Caco-2 (cell line): ENCODE data around the gene HAUS5. TPM values are rescaled to one million over a fixed set of nuclear protein-coding genes. Genes with fewer than 3 reads are reported as not detected.
A peak's percentile ranks its signal among the peaks of the same experiment; 100 is the strongest.

Experiments
- BruUV-seq: library from RNA; stranded (reverse); fragments of 400-500 nt; replicated peaks from 2 replicates; lab custom pipeline; 2021; lab: Mats Ljungman, UMichigan
- CTCF ChIA-PET: fragments of 300-600 bp; sonication (Branson Sonifier 250); formaldehyde crosslinking; loops from one replicate; lab custom pipeline; 2022; ENCODE audit warnings: antibody characterized with exemption; lab: Charles Lee
- POLR2A ChIA-PET: fragments of 300-600 bp; sonication (Branson Sonifier 250); formaldehyde crosslinking; loops from one replicate; lab custom pipeline; 2022; ENCODE audit warnings: antibody characterized with exemption; lab: Charles Lee
- DNase-seq, 2 experiments: peaks; one replicate each; pipeline versions ENCODE4 v3.0.0 to v3.0.0-alpha.2; 2020 to 2022
- H3K27me3 ChIP-seq: replicated peaks from 2 replicates; pipeline ENCODE4 v1.6.0; 2011; ENCODE audit warnings: low read length; ENCODE audit not compliant: control insufficient read depth, insufficient read depth
- H3K36me3 ChIP-seq: 2 replicates; pipeline ENCODE4 v1.5.1; 2011; ENCODE audit warnings: low read length; ENCODE audit not compliant: control insufficient read depth, insufficient read depth
- H3K4me1 ChIP-seq: fragments of 250-450 bp; sonication (Bioruptor Pico); 2 replicates; pipeline ENCODE4 v1.5.1; 2020; ENCODE audit warnings: mild to moderate bottlenecking
- H3K4me3 ChIP-seq: 2 replicates; pipeline ENCODE4 v1.5.1; 2011; ENCODE audit warnings: low read depth, mild to moderate bottlenecking, control low read depth, low read length
- H3K9me3 ChIP-seq: fragments of 250-450 bp; sonication (Bioruptor Pico); 2 replicates; pipeline ENCODE4 v1.5.1; 2020; ENCODE audit warnings: mild to moderate bottlenecking, moderate library complexity
- H3K27ac Mint-ChIP-seq: one replicate; pipeline ENCODE4 v1.8.0; 2022; ENCODE audit warnings: mixed read lengths; ENCODE audit not compliant: unreplicated experiment
- H3K27me3 Mint-ChIP-seq: one replicate; pipeline ENCODE4 v1.8.0; 2022; ENCODE audit warnings: mixed read lengths; ENCODE audit not compliant: insufficient read depth, unreplicated experiment
- H3K36me3 Mint-ChIP-seq: one replicate; pipeline ENCODE4 v1.8.0; 2022; ENCODE audit warnings: mild to moderate bottlenecking, mixed read lengths; ENCODE audit not compliant: insufficient read depth, unreplicated experiment
- H3K4me1 Mint-ChIP-seq: one replicate; pipeline ENCODE4 v1.8.0; 2022; ENCODE audit warnings: low read depth, mixed read lengths; ENCODE audit not compliant: unreplicated experiment
- H3K4me3 Mint-ChIP-seq: one replicate; pipeline ENCODE4 v1.8.0; 2022; ENCODE audit warnings: mild to moderate bottlenecking, moderate library complexity, mixed read lengths; ENCODE audit not compliant: unreplicated experiment
- H3K9me3 Mint-ChIP-seq: one replicate; pipeline ENCODE4 v1.8.0; 2022; ENCODE audit warnings: mixed read lengths; ENCODE audit not compliant: unreplicated experiment
- intact Hi-C: fragments of 100-400 bp; cut with micrococcal nuclease; formaldehyde crosslinking; loops from one replicate; pipeline ENCODE4 v1.10.0; 2022; ENCODE audit not compliant: unreplicated experiment
- total RNA-seq: library from RNA; stranded (reverse); gene quantifications from 2 replicates; pipeline ENCODE4 v1.2.3, GENCODE V29; 2022
- TF ChIP-seq, protein P1 (sequence below), 2 experiments: fragments of 200-600 bp in 1 of 2; IDR thresholded peaks; 1 replicate in 1 of 2; 2 replicates in 1 of 2; pipeline versions ENCODE4 v1.5.1 to v1.8.0; 2011 to 2022; ENCODE audit warnings: antibody characterized with exemption in 1 of 2, control low read depth in 1 of 2, inconsistent platforms in 1 of 2, low read depth in 1 of 2, low read length in 1 of 2, mild to moderate bottlenecking in 1 of 2, moderate library complexity in 1 of 2; ENCODE audit not compliant: insufficient read depth in 1 of 2, severe bottlenecking in 1 of 2, unreplicated experiment in 1 of 2

Gene HAUS5
- total RNA-seq, 1 experiment from 2014 or later: 27.9 TPM

DNA sequence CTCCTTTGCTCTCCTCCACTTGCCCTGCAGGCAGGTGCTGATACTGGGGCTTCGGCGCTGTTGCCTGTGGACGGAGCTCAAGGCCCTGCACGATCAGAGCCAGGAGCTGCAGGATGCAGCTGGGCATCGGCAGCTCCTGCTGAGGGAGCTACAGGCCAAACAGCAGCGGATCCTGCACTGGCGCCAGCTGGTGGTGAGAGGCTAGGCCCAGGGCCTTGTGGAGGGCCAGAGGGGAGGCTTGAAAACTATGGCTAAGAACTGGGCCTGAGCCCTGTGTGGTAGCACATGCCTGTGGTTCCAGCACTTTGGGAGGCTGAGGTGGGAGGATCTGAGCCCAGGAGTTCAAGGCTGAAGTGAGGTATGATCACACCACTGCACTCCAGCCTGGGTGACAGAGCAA is 6.3 kb downstream of the HAUS5 start:
- Mint-ChIP-seq H3K36me3 (peaks cover 17% of the 10 kb centered on the region), H3K4me1 (no peaks in the 10 kb centered on the region), H3K27me3 (no peaks in the 10 kb centered on the region), H3K4me3 (no peak overlapping the region), H3K9me3 (no peaks in the 10 kb centered on the region), H3K27ac (no peak overlapping the region)
- Histone ChIP-seq H3K4me1 (no peaks in the 10 kb centered on the region), H3K36me3 (no peaks in the 10 kb centered on the region), H3K9me3 (no peaks in the 10 kb centered on the region), H3K27me3 (no peaks in the 10 kb centered on the region), H3K4me3 (no peak overlapping the region)
- intact Hi-C loops: no loop called here
- ChIA-PET CTCF (interaction anchor here (1.0 kb wide), 2 partner anchors 63 to 108 kb away, joined by 6 to 15 read pairs; no protein-coding TSS in a partner anchor), POLR2A (no interaction called here)
- TF ChIP-seq, protein P1, sequence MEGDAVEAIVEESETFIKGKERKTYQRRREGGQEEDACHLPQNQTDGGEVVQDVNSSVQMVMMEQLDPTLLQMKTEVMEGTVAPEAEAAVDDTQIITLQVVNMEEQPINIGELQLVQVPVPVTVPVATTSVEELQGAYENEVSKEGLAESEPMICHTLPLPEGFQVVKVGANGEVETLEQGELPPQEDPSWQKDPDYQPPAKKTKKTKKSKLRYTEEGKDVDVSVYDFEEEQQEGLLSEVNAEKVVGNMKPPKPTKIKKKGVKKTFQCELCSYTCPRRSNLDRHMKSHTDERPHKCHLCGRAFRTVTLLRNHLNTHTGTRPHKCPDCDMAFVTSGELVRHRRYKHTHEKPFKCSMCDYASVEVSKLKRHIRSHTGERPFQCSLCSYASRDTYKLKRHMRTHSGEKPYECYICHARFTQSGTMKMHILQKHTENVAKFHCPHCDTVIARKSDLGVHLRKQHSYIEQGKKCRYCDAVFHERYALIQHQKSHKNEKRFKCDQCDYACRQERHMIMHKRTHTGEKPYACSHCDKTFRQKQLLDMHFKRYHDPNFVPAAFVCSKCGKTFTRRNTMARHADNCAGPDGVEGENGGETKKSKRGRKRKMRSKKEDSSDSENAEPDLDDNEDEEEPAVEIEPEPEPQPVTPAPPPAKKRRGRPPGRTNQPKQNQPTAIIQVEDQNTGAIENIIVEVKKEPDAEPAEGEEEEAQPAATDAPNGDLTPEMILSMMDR (IDR thresholded peaks at IDR 0.05; ENCODE audit: insufficient read depth in 1 of 2, low read depth in 1 of 2, low read length in 1 of 2, severe bottlenecking in 1 of 2, unreplicated experiment in 1 of 2): peak in 1 of 2 experiments; percentile 37
- BruUV-seq: no TSS peak
- DNase-seq: peak in 1 of 2 experiments; percentile 33

DNA sequence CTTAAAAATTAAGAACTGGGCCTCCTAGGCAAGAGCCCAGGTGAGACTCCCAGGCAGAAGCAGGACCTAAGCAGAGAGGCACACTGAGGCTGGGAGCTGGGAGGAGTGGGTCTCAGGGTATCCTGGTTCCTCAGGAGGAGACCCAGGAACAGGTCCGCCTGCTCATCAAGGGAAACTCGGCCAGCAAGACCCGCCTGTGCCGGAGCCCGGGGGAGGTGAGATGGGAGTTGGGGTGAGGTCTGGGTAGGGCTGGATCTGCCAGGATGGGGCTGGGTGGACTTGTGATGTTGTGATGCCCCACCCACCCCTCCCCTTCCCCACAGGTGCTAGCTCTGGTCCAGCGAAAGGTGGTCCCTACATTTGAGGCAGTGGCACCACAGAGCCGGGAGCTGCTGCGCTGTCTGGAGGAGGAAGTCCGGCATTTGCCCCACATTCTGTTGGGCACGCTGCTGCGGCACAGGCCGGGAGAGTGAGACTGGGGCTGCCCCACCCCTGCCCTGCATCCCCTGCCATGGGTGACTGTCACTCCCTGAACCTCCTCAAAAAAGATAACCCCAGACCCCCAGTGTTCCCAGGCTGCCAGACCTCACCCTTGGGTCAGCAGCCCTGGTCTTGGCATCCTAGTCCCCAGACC is 6.9 kb downstream of the HAUS5 start:
- TF ChIP-seq, protein P1 (IDR thresholded peaks at IDR 0.05; ENCODE audit: insufficient read depth in 1 of 2, low read depth in 1 of 2, low read length in 1 of 2, severe bottlenecking in 1 of 2, unreplicated experiment in 1 of 2): no peak
- Mint-ChIP-seq H3K36me3 (peaks cover 18% of the 10 kb centered on the region), H3K27ac (no peak overlapping the region), H3K4me1 (no peaks in the 10 kb centered on the region), H3K9me3 (no peaks in the 10 kb centered on the region), H3K27me3 (no peaks in the 10 kb centered on the region), H3K4me3 (no peak overlapping the region)
- Histone ChIP-seq H3K4me1 (no peaks in the 10 kb centered on the region), H3K27me3 (no peaks in the 10 kb centered on the region), H3K4me3 (no peak overlapping the region), H3K36me3 (no peaks in the 10 kb centered on the region), H3K9me3 (no peaks in the 10 kb centered on the region)
- ChIA-PET CTCF (interaction anchor here (1.0 kb wide), 2 partner anchors 64 to 109 kb away, joined by 6 to 15 read pairs; no protein-coding TSS in a partner anchor), POLR2A (no interaction called here)
- BruUV-seq: no TSS peak
- intact Hi-C loops: no loop called here
- no peak for DNase-seq

DNA sequence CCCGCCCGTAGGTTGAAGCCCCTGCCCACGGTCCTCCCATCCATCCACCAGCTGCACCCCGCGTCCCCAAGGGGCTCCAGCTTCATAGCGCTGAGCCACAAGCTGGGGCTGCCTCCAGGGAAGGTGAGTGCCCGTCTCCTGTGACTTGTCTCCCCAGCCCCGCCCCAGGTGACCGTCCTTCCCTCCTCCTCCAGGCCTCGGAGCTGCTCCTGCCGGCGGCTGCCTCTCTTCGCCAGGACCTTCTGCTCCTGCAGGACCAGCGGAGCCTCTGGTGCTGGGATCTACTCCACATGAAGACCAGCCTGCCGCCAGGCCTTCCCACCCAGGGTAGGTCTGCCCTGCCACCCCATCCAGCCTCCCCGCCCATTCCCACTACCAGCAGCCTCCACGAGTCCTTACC is 7.5 kb downstream of the HAUS5 start:
- H3K27me3 Mint-ChIP-seq: no peaks in the 10 kb centered on the region
- ChIA-PET CTCF (no interaction called here), POLR2A (no interaction called here)
- TF ChIP-seq, protein P1 (IDR thresholded peaks at IDR 0.05; ENCODE audit: insufficient read depth in 1 of 2, low read depth in 1 of 2, low read length in 1 of 2, severe bottlenecking in 1 of 2, unreplicated experiment in 1 of 2): no peak
- H3K27ac Mint-ChIP-seq: no peak overlapping the region
- no peak overlapping the region for H3K4me3 Mint-ChIP-seq
- no peaks in the 10 kb centered on the region for H3K9me3 Mint-ChIP-seq
- intact Hi-C loops: no loop called here
- no peaks in the 10 kb centered on the region for H3K9me3 ChIP-seq
- H3K4me1 Mint-ChIP-seq: no peaks in the 10 kb centered on the region
- no peak overlapping the region for H3K4me3 ChIP-seq
- H3K36me3 ChIP-seq: no peaks in the 10 kb centered on the region
- no peaks in the 10 kb centered on the region for H3K27me3 ChIP-seq
- peaks cover 24% of the 10 kb centered on the region for H3K36me3 Mint-ChIP-seq
- no peak for DNase-seq
- H3K4me1 ChIP-seq: no peaks in the 10 kb centered on the region
- BruUV-seq: no TSS peak
